HG03457 (cell line): ENCODE data around the gene ARHGAP15.

ENCODE experiments used
- ATAC-seq: cut with Tn5 transposase; IDR thresholded peaks from one replicate; pipeline ENCODE4 v1.9.1; 2021; ENCODE audit warnings: moderate number of reproducible peaks; ENCODE audit not compliant: unreplicated experiment

Gene ARHGAP15

DNA sequence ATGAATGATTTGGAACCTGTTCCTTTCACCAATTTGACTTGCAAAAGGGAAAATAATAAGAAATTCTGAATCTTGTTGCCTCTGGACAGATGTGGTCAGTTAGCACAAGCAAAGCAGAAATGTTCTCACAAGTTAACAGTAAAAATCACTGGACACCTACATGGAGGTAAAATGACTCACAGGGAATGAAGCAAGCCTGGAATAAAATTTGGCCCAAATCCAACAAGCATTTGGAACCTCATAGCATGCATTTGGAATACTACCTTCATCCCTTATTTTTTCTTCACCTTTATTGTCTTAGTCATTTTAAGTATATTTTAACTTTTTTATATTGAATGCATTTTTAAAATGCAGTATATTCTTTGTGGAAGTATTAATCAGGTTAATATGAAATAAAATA lies 602.9 kb downstream of the ARHGAP15 start:
- no peak for ATAC-seq

DNA sequence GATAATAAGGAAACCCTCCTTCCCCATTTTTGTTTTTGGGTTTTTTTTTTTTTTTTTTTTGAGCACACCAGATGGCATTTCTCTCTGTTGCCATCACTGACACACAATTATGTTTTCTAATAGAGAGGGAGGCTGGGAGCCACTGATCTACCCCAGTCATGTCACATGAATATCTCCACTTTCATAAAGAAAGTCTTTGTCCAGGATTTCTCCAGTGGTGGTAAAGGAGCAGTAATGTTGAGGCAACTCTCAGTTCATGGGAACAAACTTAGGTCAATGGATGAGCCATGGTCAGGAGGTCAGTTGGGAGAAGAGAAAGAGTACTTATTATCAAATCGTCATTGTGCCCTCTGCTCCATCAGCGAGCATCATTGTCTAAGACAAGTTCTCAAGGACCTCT lies 603.7 kb downstream of the ARHGAP15 start:
- no peak for ATAC-seq

DNA sequence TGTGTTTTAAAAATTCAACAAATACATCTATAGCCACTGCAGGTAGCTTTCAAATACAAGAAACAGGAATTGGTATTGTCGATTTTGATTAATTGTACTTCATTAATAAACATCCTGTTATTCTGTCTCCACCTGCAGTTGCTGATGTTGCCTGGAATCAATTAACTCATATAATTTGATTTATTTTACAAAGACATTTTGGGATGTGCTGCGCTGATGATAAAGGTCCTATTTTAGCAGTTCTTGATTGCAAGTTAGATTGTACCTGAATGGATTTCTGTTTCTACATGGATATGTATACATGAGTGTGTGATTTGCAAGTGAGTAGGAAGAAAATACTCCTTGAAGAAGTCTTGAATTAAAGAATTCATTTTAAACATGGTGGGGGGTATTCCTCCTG lies 605.3 kb downstream of the ARHGAP15 start:
- no peak for ATAC-seq

- ATAC-seq: no peak
Observed at GRCh38 chr2:143736904-143737303, 607.7 kb downstream of the ARHGAP15 start.

GRCh38 chr2:143740431-143740830 lies 611.2 kb downstream of the ARHGAP15 start:
- ATAC-seq: no peak

DNA sequence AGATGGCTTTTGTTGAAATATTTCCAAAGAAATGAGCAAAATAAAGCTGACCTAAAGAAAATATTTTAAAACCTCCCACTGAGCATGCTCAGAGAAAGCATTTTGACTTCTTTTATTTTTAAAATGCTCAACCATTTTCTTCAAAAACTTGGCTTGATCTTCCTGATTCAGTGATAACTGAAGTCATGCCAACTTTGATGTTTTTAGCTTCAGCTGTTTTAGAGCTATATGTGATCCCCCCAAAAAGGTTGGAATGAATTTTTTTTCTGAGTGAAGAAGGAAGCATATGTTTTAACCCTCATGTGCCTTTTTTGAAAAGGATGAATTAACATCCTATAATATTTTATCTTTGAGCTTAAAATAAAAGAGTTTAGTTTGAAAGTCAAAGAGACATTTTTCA lies 612.0 kb downstream of the ARHGAP15 start:
- ATAC-seq: no peak

GRCh38 chr2:143742581-143742980 lies 613.4 kb downstream of the ARHGAP15 start:
- no peak for ATAC-seq

DNA sequence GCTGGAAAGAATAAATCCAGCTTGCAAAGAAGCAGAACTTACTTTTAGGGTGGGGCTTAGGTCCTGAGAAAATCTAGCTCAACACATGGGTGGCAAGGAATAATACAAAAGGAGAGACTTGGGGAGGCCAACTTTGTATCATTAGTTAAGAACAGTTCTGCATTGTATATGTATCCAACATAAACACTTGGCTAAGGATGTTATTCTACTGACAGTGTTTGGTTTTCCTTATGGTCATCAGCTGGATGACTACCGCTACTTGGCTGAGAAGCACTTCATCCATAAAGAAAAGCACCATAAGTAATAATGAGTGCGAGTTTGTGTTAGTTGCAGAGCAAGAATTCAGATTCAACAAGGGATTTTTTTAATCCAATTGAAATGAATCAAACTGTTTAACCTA lies 614.9 kb downstream of the ARHGAP15 start:
- ATAC-seq: no peak

DNA sequence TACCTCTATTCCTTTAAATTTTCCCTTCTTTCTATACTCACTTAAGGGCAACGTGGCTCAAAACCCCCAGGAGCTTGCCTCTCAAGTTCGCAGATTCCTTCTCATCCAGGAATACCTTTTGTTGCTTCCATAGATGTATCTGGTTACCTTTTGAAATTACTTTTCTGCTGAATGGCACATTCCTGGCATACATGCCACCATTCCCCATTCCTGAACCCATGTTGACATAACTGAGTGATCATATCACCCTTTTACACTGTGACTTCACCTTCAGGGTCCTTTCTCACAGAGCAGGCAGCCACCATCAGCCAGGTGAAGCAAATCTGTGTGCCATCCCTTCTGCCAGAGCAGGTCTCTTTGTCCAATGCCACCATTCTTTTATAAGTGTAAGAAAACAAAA lies 615.8 kb downstream of the ARHGAP15 start:
- no peak for ATAC-seq

DNA sequence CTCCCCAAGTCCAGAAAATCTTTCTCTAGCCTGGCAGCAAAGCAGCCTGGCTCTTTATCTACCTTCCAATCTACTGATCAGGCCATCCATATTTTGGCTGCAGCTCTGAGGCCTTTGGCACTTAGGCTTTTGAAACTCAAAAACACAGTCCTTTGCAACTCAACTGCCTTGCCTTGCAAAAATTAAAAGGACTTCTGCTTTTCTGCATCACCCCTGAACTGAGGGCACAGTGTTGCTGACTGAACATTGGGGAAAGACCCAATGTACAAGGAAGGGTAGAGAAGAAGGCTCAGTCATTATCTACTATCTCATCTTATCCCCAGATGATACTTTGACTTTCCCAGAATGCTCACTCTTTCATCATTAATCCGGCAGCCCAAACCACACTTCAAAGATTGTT lies 625.5 kb downstream of the ARHGAP15 start:
- ATAC-seq: no peak

DNA sequence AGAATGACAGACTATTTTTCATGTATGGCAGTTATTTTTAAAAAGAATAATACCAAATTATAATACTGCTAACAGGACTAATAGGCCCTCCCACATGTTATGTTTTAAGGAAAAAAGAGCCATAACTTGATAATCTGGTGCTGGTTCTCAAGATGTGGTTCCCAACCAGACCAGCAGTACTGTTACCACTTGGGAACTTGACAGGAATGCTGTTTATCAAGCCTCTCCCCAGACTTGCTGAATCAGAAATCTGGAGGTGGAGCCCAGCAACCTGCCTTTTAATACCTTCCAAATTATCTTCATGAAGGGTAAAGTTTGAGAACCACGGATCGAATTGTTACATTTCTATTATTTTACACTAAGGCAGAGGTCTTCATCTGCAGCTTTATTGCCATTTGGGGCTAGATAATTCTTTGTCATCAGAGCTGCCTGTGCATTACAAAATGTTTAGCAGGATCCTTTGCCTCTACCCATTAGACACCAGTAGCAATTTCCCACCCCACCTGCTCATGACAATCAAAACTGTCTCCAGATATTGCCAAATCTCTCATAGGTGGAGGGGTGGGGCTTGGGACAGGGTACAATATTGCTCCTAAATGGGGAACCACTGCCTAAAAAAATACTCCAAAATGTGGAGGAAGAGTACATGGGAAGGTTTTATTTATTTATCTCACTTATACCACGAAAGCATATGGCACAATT lies 629.6 kb downstream of the ARHGAP15 start:
- no peak for ATAC-seq

DNA sequence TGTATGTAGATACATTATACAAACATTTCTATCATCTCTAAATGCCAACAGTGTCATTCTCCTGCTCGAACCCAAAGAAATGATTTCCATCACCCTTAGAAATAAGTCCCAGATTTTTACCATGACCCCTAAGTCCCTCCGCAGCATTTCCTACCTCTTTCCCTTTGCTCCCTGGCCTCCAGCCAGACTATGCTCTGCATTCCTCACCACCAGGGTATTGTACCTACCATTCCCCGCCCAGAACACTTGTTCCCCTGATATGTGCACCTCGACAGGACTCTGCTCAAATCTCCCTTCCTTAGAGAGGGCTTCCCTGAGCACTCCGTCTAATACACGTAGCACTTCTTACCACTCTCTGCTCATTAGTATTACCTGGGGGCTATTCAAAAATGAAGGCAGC lies 630.2 kb downstream of the ARHGAP15 start:
- no peak for ATAC-seq

DNA sequence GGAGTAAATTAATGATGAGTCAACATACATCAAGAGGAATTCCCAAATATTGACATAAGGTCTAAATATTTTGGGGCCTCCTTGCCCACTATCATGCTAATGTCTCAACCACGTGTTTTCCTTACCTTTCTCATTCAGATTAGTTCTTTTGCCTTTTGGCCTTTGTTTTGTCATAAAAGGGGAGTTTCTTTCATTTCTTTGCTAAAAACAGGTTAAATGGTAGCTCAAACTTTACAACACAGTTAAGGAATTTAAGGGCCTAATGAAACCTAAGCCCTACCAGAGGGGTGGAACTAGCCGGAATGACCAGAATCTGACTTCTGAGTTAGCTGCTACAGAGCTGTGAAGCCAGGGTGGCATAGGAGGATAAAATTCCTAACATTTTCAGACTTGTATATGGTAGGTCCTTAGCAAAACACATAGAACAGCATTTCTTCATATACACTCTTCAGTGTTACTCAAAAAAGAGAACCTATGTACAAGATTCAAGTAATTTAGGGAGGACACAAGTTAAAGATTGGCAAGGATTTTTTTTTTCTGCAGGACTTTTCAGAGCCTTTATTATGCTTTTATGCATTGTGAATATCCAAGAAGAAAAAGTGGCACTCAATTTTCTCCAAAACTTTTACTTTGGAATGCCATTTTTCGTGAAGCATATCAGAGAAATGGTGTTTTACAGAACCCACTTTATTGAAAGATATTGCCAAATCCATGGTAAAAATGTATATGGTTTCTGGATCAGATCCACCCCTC lies 633.1 kb downstream of the ARHGAP15 start:
- no peak for ATAC-seq

DNA sequence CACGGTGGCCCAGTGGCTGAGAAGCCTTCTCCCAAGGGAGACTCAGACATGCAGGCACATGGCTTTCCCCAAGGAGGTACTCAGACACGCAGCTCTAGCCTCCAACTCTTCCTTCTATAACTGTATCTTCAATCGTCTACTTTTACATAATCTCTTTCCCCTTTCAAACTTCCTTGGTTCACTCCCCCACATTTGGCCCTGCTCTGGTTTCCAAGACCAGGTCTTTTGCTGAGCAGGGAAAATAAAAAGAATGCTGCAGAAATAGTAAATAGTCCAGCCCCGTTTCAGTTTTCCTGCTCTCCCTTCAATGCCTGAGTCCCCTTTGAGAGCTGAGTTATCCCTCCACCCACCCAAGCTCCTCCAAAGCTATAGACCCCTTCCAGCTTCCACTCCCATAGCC lies 635.0 kb downstream of the ARHGAP15 start:
- no peak for ATAC-seq

GRCh38 chr2:143764706-143765105 lies 635.5 kb downstream of the ARHGAP15 start:
- ATAC-seq: no peak

DNA sequence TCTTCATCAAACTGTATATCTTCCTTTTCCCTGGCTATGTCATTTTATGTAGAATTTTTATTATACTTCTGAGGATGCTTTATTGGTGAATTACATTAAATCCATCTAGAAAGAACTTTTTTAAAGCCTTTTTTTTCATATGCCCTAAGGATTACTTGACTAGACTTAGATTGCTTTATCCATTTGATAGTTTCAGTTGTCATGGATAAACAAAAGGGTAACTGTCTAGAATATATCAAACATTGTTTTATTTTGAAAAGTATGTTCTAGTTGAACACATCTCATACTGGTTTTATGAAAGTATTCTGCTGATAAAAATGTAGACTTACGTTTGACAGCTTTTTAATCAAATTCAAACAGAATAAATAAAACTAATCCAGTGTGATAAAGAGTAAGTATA lies 639.8 kb downstream of the ARHGAP15 start:
- no peak for ATAC-seq

- no peak for ATAC-seq
Observed at GRCh38 chr2:143771939-143772338, 642.7 kb downstream of the ARHGAP15 start.

GRCh38 chr2:143776526-143777297 lies 647.5 kb downstream of the ARHGAP15 start:
- ATAC-seq: no peak

- ATAC-seq: no peak
Observed at GRCh38 chr2:143779021-143779420, 649.8 kb downstream of the ARHGAP15 start.

DNA sequence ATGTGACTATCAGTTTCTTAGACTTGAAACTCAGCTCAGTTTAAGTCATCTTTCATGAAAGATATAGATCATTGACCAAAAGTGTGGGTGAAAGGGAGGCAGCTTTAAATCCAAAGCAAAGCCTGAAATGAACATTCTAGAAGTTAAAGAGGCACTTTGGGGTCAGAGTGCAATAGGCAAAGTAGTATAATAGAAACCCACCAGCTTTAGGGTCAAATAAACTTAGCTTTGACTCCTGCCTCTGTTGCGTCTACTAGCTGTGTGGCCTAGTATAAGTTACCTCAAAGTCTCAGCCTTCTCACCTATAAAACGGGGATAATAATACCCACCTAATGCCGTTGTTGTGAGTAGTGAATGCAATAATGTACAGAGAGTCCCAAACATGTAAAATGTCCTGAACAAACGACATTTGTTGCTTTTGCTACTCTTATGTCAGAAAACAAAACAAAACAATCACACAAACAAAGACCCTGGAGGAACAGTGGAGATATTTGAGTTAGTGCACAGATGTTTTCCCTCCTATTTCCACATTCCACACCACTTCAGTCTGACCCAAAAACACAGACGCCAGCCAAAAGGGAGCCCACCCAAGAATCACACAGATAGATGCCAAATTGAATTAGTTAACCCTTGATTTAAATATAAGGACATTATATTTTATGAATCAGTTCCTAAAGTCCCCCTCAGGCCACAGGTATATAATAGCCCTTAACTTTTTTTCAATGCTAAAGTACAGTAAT lies 657.0 kb downstream of the ARHGAP15 start:
- no peak for ATAC-seq

DNA sequence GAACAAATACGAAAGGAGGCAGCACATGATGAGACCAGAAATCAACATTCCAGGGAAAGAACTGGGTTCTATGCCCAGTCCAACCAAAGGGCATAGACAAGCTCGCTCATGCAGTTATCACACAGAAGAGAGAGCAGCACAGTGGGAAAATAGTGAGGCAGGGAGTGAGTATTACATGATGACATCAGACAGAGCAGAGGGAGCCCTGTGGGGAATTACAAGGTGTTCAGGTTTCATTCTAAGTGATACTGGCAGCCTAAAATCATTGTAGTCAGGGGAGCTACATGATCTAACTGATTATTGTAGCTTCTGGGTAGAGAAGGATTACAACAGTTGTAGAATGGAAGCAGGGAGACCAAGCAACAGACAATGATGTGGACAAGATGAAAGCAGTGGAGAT lies 658.5 kb downstream of the ARHGAP15 start:
- ATAC-seq: no peak
